GM18951 (cell line): ENCODE results near the gene CH25H.
"Not testable (repeated sequence)": the region's sequence is repeated elsewhere in the genome, so short reads cannot be mapped to it uniquely, and the experiment has no call there.

Experiments
- POLR2A ChIP-seq: IDR thresholded peaks from 4 replicates; pipeline ENCODE4 v1.6.1; 2011; ENCODE audit warnings: mild to moderate bottlenecking; ENCODE audit not compliant: insufficient read length, insufficient read depth; ENCODE audit errors: extremely low read depth
- in situ Hi-C: fragments of 300-500 bp; cut with MboI; formaldehyde crosslinking; loops from one replicate; pipeline ENCODE4 v1.12.0; 2022; ENCODE audit warnings: low sequenced_read_pairs, mixed read lengths, inconsistent platforms; ENCODE audit not compliant: unreplicated experiment

CH25H gene

DNA sequence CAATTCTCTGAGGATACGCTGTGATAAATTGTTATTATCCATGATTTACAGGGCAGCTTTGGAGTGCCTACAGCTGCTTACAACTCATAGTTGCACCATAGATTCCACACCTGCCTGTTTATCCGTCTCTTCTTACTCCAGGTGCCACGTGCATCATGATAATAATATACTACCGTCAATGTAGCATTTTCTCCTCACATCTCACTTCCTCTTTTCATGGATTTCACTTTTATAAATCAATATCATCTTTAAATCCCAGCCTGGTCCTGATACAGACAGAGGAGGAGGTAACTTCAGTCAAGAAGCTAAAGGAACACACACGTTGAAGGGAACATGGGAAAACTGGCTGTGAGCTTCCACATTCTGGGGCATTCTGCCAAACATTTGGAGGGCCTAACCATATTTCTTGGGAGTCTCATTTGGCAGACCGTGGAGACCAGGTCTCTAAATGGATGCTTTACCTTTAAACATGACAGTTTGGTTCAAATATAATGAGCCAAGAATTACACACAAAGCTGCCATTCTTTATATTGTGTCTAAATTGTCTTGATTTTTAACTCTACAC, 2.4 kb downstream of the CH25H start:
- no peak for TF ChIP-seq POLR2A
- in situ Hi-C loops: loop anchor here (5.0 kb wide), 1 partner anchor 172 kb away; no protein-coding TSS in a partner anchor

- no peak for TF ChIP-seq POLR2A
- in situ Hi-C loops: no loop called here
Observed at GRCh38 chr10:89203237-89203636, 3.9 kb downstream of the CH25H start.

DNA sequence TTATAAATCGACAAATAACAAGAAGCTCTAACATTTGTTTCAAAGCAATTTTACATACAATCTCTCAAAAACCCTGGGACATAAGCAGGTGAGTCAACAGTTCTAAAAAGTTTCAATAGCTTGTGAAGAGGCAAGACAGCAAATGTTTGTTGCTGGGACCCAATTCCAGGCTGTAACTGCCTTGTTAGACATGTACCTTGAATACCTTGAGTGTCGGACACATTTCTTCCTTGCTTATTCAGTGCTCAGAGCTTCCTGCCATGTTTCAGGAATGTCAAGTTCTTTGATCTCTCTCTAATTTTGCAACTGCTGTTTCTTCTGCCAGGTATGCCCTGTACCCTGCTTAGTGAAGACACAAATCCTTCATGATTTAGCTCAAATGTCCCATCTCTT, 5.1 kb downstream of the CH25H start:
- no peak for TF ChIP-seq POLR2A
- in situ Hi-C loops: no loop called here

GRCh38 chr10:89201345-89202032, 5.6 kb downstream of the CH25H start:
- no peak for TF ChIP-seq POLR2A
- in situ Hi-C loops: no loop called here

DNA sequence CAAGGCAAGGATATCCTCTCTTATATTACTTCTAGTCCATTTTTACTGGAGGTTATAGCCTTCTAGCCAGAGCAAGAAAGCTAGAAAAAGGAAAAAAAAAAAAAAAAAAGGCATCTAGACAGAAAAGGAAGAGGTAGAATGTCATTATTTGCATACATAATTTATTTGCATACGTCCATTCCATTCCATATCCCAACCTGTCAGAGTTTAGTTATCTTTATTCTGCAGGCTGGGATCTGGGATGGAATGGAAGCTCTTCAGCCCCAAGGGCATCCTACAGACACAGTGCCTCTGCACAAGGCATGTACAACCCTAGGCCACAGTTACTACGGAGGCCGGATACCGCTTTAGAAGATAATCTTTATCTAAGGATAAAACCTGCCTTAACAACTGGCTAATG, 9.6 kb downstream of the CH25H start:
- in situ Hi-C loops: no loop called here
- no peak for TF ChIP-seq POLR2A

DNA sequence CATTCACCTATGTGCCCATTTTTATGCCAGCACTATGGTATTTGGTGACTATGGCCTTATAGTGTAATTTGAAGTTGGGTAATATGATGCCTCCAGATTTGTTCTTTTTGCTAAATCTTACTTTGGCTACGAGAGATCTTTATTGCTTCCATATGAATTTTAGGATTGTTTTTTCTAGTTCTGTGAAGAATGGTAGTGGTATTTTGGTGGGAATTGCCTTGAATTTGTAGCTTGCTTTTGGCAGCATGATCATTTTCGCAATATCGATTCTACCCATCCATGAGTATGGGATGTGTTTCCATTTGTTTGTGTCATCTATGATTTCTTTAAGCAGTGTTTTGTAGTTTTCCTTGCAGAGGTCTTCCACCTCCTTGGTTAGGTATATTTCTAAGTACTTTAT, 15.8 kb downstream of the CH25H start:
- in situ Hi-C loops: not testable (repeated sequence)

DNA sequence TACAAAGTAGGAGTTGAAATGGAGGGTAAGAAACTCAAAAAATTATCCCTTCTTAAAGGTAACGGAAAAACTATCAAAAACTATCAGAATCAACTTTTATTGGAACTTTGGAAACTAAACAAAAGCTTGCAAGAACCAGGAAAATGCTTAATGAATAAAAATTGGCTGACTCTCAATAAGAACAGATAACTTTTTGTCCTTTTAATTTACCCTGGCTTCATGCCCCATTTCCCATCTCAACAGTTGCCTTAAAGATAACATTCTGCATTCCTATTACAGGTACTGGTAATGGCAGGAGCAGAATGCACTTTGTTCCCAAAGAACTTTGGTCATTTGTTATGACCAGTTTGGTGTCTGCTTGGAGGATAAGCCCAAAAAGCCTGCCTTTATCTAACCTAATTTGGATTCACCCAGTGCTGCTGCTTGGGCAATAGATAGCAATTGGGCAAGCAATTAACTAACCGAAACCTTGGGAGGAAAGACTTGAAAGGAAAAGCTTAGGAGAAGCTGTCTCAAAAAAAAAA, 17.8 kb downstream of the CH25H start:
- no peak for TF ChIP-seq POLR2A
- in situ Hi-C loops: no loop called here

DNA sequence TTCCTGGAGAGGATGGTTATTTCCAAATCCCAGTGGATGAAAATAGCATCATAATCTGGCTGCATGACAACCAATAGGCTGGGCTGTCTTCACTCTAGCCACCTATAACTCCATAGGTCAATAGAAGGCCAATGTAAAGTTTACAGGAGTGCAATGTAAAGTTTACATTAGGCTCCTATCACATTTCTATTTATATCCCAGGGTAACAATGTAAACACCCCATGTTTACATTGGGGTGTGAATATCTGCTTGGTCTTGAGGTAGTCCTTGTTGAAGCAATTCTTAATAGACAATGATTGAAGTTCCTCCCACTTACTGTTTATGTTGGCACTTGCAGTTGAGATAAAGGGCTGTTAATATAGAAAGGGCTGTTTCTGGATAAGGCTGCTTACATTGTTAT, 21.5 kb downstream of the CH25H start:
- no peak for TF ChIP-seq POLR2A

GRCh38 chr10:89184638-89185037, 22.5 kb downstream of the CH25H start:
- TF ChIP-seq POLR2A: no peak
- in situ Hi-C loops: no loop called here

More for the DNA sequence above, 21.5 kb downstream of the CH25H start:
- in situ Hi-C loops: no loop called here

GRCh38 chr10:89183571-89183970, 23.5 kb downstream of the CH25H start:
- no peak for TF ChIP-seq POLR2A
- in situ Hi-C loops: no loop called here

DNA sequence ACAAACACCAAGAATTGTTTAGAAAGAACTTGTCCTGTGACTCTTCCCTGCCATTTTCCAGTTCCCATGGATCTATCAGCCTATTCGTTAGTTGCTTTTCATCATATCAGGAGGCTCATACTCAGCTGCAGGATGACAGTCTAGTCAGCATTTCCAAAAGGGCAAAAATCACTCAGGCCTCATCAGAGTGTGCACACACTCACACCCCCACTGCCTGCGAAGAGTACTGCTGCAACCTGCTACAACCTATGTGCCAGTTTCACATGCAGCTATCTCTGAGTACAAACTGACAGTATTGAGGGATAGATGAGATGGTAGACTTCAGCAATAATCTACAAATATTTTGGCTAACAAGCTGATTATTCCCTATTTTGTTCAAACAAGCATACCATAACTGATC, 24.2 kb downstream of the CH25H start:
- no peak for TF ChIP-seq POLR2A
- in situ Hi-C loops: no loop called here

GRCh38 chr10:89175816-89176215, 31.3 kb downstream of the CH25H start:
- in situ Hi-C loops: no loop called here
- no peak for TF ChIP-seq POLR2A

GRCh38 chr10:89173075-89173474, 34.0 kb downstream of the CH25H start:
- in situ Hi-C loops: no loop called here
- no peak for TF ChIP-seq POLR2A

GRCh38 chr10:89171996-89172395, 35.1 kb downstream of the CH25H start:
- TF ChIP-seq POLR2A: no peak
- in situ Hi-C loops: no loop called here

DNA sequence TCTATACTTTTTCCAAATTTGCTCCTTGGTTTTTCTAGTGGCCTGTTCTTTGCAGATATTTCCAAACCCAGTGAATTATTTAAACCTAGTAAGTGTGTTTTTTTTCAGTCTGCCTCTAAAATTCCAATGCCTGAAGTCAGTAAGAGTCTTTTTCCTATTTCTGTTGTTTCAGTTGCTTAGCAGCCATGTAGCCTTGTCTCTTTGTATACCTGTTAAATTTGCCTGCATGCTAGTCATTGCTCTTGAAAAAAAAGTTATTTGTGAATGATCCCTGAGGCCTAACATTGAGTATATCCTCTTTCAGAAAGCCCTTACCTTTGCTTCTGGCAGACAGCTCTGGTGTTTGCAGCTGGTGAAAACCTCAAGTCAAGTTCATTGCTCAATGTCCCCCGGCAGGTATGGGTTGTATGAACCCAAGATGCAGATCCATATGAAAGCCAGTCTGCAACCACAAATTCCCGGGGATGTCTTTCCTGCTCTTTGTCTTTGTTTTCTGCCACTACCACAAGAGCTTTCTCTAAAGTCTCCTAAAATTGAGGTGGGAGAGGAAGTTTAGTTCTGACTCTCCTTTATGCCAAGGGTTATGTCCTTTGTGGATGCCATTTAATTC, 35.7 kb downstream of the CH25H start:
- no peak for TF ChIP-seq POLR2A
- in situ Hi-C loops: no loop called here

GRCh38 chr10:89168354-89168900, 38.7 kb downstream of the CH25H start:
- in situ Hi-C loops: not testable (repeated sequence)
